ENCODE measurements around the gene MOB2.
A peak's percentile ranks its signal among the peaks of the same experiment; 100 is the strongest.
"Not testable (repeated sequence)": the region's sequence is repeated elsewhere in the genome, so short reads cannot be mapped to it uniquely, and the experiment has no call there.

The MOB2 gene

GRCh38 chr11:1517117-1518005, 30.8 kb upstream of the MOB2 start:
- DNase-seq = no peak

- DNase-seq = no peak
Observed at GRCh38 chr11:1516273-1517067, 29.9 kb upstream of the MOB2 start.

- DNase-seq = peak; percentile 45
Observed at GRCh38 chr11:1515082-1516060, 28.8 kb upstream of the MOB2 start.

- no peak for DNase-seq
Observed at GRCh38 chr11:1514336-1515061, 27.9 kb upstream of the MOB2 start.

- no peak for DNase-seq
Observed at GRCh38 chr11:1513326-1514296, 27.0 kb upstream of the MOB2 start.

- not testable (repeated sequence) for DNase-seq
Observed at GRCh38 chr11:1512531-1513258, 26.1 kb upstream of the MOB2 start.

- DNase-seq = no peak
Observed at GRCh38 chr11:1511937-1512496, 25.4 kb upstream of the MOB2 start.

- DNase-seq = no peak
Observed at GRCh38 chr11:1510928-1511327, 24.3 kb upstream of the MOB2 start.

GRCh38 chr11:1510351-1510750, 23.8 kb upstream of the MOB2 start:
- not testable (repeated sequence) for DNase-seq

GRCh38 chr11:1509626-1510255, 23.2 kb upstream of the MOB2 start:
- no peak for DNase-seq

GRCh38 chr11:1508986-1509385, 22.4 kb upstream of the MOB2 start:
- no peak for DNase-seq

- no peak for DNase-seq
Observed at GRCh38 chr11:1508491-1508891, 21.9 kb upstream of the MOB2 start.

- DNase-seq = no peak
Observed at GRCh38 chr11:1507381-1508140, 21.0 kb upstream of the MOB2 start.

- DNase-seq = no peak
Observed at GRCh38 chr11:1506981-1507380, 20.4 kb upstream of the MOB2 start.

- DNase-seq = no peak
Observed at GRCh38 chr11:1505480-1505879, 18.9 kb upstream of the MOB2 start.

GRCh38 chr11:1504581-1505290, 18.2 kb upstream of the MOB2 start:
- no peak for DNase-seq

GRCh38 chr11:1504138-1504537, 17.6 kb upstream of the MOB2 start:
- DNase-seq = no peak

GRCh38 chr11:1503708-1504104, 17.1 kb upstream of the MOB2 start:
- DNase-seq = no peak
